HG03432 (cell line): Measurements from ENCODE around the gene NANP.

ENCODE experiments used
- ATAC-seq: cut with Tn5 transposase; IDR thresholded peaks from one replicate; pipeline ENCODE4 v1.9.1; 2021; ENCODE audit warnings: mild to moderate bottlenecking, moderate library complexity; ENCODE audit not compliant: unreplicated experiment

The NANP gene

DNA sequence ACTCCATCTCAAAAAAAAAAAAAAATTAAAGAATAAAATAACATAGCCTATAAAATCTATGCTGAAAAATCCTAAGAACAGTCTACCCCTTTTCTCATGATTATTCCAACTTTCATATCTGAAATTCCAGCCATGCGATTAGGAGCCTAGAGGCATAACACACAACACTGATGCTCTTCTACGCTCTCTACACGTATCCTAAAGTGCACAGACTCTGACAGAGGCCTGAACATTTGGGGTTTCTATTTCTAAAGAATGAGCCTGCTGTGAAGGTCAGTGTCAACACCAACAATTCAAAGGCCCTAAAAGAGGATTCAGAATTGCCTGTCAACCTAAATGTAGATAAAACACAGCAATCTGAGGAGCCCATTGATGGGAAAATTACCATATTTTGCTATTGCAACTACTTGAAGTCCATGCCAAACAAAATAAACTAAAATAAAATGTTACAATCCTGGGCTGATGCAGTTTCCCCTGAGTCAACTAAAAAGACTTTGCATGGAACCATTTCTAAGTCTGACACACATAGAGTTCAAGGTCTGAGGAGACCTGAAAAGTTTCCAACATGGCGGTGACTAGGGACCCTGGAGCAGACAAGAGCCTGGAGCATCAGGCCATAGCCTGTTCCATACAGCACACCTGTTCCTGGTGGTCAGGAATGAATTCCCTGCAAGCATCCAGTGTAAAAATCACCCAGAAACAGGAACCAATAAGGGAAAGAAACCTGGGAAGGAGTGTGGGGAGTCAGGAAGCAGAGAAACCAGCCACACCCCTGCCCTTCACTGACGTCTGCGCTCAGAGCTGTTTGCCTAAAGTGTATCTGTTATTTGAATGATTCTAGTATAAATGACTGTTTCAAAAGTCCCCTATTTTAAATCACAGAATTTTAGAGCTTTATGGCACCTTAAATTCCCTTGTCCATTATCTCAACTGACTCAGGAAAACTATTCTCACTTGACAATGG is 50.2 kb downstream of the NANP start:
- ATAC-seq = no peak

- no peak for ATAC-seq
These were observed 52.0 kb downstream of the NANP start for GRCh38 chr20:25571817-25572216.

- ATAC-seq = no peak
These were observed 52.6 kb downstream of the NANP start for GRCh38 chr20:25571240-25571639.

- ATAC-seq = no peak
These were observed 53.7 kb downstream of the NANP start for GRCh38 chr20:25570148-25570530.

DNA sequence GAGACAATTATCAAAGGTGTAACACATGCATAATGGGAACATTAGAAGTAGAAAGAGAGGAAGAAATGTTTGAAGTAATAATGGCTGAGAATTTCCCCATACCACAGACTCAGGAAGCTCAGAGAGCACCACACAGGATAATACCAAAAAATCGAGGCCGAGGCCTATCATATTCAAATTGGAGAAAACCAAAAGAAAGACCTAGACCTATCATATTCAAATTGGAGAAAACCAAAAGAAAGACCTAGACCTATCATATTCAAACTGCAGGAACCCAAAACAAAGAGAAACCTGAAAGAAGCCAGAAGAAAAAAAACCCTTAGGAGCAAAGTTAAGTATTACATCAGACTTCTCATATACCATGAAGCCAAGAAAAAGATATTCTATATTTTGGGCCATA is 56.5 kb downstream of the NANP start:
- no peak for ATAC-seq

- no peak for ATAC-seq
These were observed 57.0 kb downstream of the NANP start for GRCh38 chr20:25566821-25567220.

DNA sequence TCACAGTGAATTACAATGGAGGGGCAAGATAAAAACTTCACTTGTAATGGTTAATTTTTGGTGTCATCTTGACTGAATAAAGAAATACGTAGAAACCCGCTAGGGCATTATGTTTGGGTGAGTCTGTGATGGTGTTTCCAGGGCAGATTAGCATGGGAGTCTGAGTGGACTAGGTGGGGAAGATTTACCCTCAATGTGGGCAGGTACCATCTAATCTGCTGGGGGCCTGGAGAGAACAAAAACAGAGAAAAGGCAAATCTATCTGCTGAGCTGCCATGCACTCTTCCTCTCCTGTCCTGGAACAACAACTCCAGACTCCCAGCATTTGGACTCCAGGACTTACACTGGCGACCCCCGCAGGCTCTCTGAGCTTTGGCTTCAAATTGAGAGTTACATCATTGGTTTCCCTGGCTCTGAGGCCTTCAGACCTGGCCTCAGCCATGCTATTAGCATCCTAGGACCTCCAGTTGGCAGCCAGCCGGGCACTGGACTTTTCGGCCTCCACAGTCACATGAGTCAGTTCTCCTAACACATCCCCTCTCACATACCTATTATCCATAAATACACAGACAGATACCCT is 58.1 kb downstream of the NANP start:
- ATAC-seq = no peak

GRCh38 chr20:25563876-25564275 is 59.9 kb downstream of the NANP start:
- no peak for ATAC-seq

DNA sequence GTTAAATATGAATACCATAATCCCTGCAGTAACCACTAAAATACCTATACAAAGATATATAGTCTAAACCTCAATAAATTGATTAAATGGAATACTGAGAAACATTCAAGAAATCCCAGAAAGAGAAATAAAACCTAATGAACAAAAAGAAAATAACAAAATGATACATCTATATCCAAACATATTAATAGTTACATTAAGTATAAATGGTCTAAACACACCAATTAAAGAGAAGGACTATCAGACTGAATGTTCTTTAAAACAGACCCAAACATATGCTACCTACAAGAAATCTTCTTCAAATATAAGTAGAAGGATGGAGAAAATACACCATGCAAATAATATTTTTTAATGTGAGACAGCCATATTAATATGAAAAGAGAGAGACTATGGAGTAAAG is 60.5 kb downstream of the NANP start:
- no peak for ATAC-seq
